PC-9 (cell line): ENCODE measurements around the gene TMEM132C. TPM values are rescaled to one million over a fixed set of nuclear protein-coding genes. Genes with fewer than 3 reads are reported as not detected.

Experiments
- BruUV-seq: library from RNA; stranded (reverse); fragments of 400-500 nt; replicated peaks from 2 replicates; lab custom pipeline; 2021; lab: Mats Ljungman, UMichigan
- CTCF ChIA-PET: fragments of 300-600 bp; sonication (Branson Sonifier 250); formaldehyde crosslinking; loops from one replicate; lab custom pipeline; 2022; ENCODE audit warnings: antibody characterized with exemption; lab: Charles Lee
- POLR2A ChIA-PET: fragments of 300-600 bp; sonication (Branson Sonifier 250); formaldehyde crosslinking; loops from one replicate; lab custom pipeline; 2022; ENCODE audit warnings: antibody characterized with exemption; ENCODE audit not compliant: unreplicated experiment; lab: Charles Lee
- DNase-seq, 2 experiments: peaks; one replicate each; pipeline versions ENCODE4 v3.0.0 to v3.0.0-alpha.2; 2015 to 2022; ENCODE audit warnings: mixed read lengths in 1 of 2
- H2AFZ ChIP-seq: fragments of 200-600 bp; sonication (generic); 2 replicates; pipeline ENCODE4 v1.8.1; 2017; ENCODE audit warnings: antibody characterized with exemption
- H3F3A ChIP-seq: fragments of 200-600 bp; sonication (generic); 2 replicates; pipeline ENCODE4 v1.8.1; 2017; ENCODE audit warnings: antibody characterized with exemption, mild to moderate bottlenecking, low read depth; ENCODE audit not compliant: insufficient read depth
- H3K27ac ChIP-seq: fragments of 200-600 bp; sonication (generic); 2 replicates; pipeline ENCODE4 v1.6.1; 2016; ENCODE audit warnings: mixed run types
- H3K27me3 ChIP-seq: fragments of 200-600 bp; sonication (generic); 2 replicates; pipeline ENCODE4 v1.6.1; 2016; ENCODE audit warnings: low read depth, mixed run types; ENCODE audit not compliant: insufficient read depth
- H3K36me3 ChIP-seq: fragments of 200-600 bp; sonication (generic); 2 replicates; pipeline ENCODE4 v1.6.1; 2016; ENCODE audit warnings: low read depth, mixed run types
- H3K4me1 ChIP-seq: fragments of 200-600 bp; sonication (generic); replicated peaks from 2 replicates; pipeline ENCODE4 v1.6.1; 2016; ENCODE audit warnings: mixed run types; ENCODE audit not compliant: insufficient read depth
- H3K4me2 ChIP-seq: fragments of 200-600 bp; sonication (generic); 2 replicates; pipeline ENCODE4 v1.6.1; 2017; ENCODE audit warnings: mixed run types
- H3K4me3 ChIP-seq: fragments of 200-600 bp; sonication (generic); 2 replicates; pipeline ENCODE4 v1.6.1; 2016; ENCODE audit warnings: mixed run types
- H3K79me2 ChIP-seq: fragments of 200-600 bp; sonication (generic); 2 replicates; pipeline ENCODE4 v1.6.1; 2017; ENCODE audit warnings: low read depth, mixed run types
- H3K9me2 ChIP-seq: fragments of 200-600 bp; sonication (generic); 2 replicates; pipeline ENCODE4 v1.8.1; 2017; ENCODE audit warnings: mild to moderate bottlenecking; ENCODE audit not compliant: insufficient read depth
- H3K9me3 ChIP-seq: fragments of 200-600 bp; sonication (generic); 2 replicates; pipeline ENCODE4 v1.8.1; 2016; ENCODE audit warnings: low read depth; ENCODE audit not compliant: insufficient read depth
- H4K20me1 ChIP-seq: fragments of 200-600 bp; sonication (generic); 2 replicates; pipeline ENCODE4 v1.8.1; 2017; ENCODE audit not compliant: insufficient read depth
- EZH2 ChIP-seq: fragments of 200-600 bp; sonication (generic); IDR thresholded peaks from 2 replicates; pipeline ENCODE4 v1.8.0; 2017; ENCODE audit warnings: antibody characterized with exemption, low read depth
- intact Hi-C: fragments of 100-400 bp; cut with micrococcal nuclease; formaldehyde crosslinking; loops from one replicate; pipeline ENCODE4 v1.10.0; 2022; ENCODE audit not compliant: unreplicated experiment
- total RNA-seq: library from RNA; stranded (reverse); gene quantifications from 2 replicates; pipeline ENCODE4 v1.2.3, GENCODE V29; 2021
- TF ChIP-seq, protein P1 (sequence below): fragments of 200-600 bp; sonication (generic); conservative IDR thresholded peaks from 2 replicates; pipeline ENCODE4 v1.6.1; 2017; ENCODE audit warnings: mixed run types, antibody characterized with exemption, mild to moderate bottlenecking, moderate library complexity

Gene TMEM132C
- total RNA-seq, 1 experiment from 2014 or later: not detected

DNA sequence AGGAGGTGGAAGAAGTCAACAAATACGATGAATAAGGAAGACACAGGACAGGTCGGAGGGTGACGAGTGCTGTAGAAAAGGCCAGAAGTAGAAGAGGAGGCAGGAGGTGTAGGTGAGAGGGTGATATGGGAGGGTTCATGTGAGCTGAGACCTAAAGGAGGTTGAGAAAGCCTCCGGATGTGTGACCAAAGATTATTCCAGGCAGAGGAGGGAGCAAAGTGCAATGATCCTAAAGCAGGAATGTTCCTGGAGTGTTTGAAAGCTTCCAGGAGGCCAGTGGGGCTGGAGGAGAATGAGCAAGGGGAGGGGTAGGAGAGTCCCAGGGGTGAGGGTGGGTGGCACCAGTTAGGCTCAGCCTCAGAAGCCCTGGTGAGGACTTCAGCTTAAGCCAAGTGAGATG is 340.0 kb downstream of the TMEM132C start:
- Histone ChIP-seq H3K79me2 (no peaks in the 10 kb centered on the region), H3K27ac (no peak overlapping the region), H3K4me3 (no peak overlapping the region), H4K20me1 (no peaks in the 10 kb centered on the region), H3K4me2 (no peak overlapping the region), H3K36me3 (no peaks in the 10 kb centered on the region), H3K9me3 (no peaks in the 10 kb centered on the region), H2AFZ (no peak overlapping the region), H3K9me2 (no peaks in the 10 kb centered on the region), H3F3A (no peaks in the 10 kb centered on the region), H3K27me3 (peaks cover 12% of the 10 kb centered on the region; the same call in 1 of the 2 replicates), H3K4me1 (no peaks in the 10 kb centered on the region)
- CTCF ChIA-PET: no interaction called here
- DNase-seq: no peak
- POLR2A ChIA-PET: no interaction called here
- BruUV-seq: no TSS peak
- intact Hi-C loops: no loop called here
- TF ChIP-seq, protein P1, sequence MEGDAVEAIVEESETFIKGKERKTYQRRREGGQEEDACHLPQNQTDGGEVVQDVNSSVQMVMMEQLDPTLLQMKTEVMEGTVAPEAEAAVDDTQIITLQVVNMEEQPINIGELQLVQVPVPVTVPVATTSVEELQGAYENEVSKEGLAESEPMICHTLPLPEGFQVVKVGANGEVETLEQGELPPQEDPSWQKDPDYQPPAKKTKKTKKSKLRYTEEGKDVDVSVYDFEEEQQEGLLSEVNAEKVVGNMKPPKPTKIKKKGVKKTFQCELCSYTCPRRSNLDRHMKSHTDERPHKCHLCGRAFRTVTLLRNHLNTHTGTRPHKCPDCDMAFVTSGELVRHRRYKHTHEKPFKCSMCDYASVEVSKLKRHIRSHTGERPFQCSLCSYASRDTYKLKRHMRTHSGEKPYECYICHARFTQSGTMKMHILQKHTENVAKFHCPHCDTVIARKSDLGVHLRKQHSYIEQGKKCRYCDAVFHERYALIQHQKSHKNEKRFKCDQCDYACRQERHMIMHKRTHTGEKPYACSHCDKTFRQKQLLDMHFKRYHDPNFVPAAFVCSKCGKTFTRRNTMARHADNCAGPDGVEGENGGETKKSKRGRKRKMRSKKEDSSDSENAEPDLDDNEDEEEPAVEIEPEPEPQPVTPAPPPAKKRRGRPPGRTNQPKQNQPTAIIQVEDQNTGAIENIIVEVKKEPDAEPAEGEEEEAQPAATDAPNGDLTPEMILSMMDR: no peak
- no peak for TF ChIP-seq EZH2

DNA sequence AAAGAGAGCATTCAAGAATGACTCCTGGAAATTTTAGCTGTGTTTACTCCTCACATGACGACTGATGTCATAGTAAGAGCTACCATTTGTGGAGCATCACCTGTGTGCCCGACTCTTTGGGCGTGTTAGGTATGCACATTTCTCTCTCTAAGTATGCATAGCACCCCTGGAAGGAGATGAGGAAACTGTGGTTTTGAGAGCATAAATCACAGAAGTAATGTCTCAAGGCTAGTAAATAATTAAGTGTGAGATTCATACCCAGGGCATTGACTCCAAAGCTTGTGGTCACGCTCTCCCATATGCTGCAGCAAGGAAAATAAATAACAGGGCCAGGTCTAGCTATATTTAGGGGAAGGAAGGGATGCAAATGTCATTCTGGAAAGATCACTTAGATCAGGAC is 340.7 kb downstream of the TMEM132C start:
- peaks cover 12% of the 10 kb centered on the region; the same call in 1 of the 2 replicates for H3K27me3 ChIP-seq
- no peak overlapping the region for H2AFZ ChIP-seq
- H3K4me1 ChIP-seq: no peaks in the 10 kb centered on the region
- CTCF ChIA-PET: no interaction called here
- H3K4me2 ChIP-seq: no peak overlapping the region
- no peaks in the 10 kb centered on the region for H3K79me2 ChIP-seq
- no peak overlapping the region for H3K27ac ChIP-seq
- H3K4me3 ChIP-seq: no peak overlapping the region
- POLR2A ChIA-PET: interaction anchor here (0.6 kb wide), 1 partner anchor 379 kb away, joined by 4 read pairs; no protein-coding TSS in a partner anchor
- intact Hi-C loops: no loop called here
- H3F3A ChIP-seq: no peaks in the 10 kb centered on the region
- no peaks in the 10 kb centered on the region for H4K20me1 ChIP-seq
- H3K36me3 ChIP-seq: no peaks in the 10 kb centered on the region
- no peaks in the 10 kb centered on the region for H3K9me2 ChIP-seq
- TF ChIP-seq, protein P1: no peak
- no peak for TF ChIP-seq EZH2
- H3K9me3 ChIP-seq: no peaks in the 10 kb centered on the region
- DNase-seq: no peak
- BruUV-seq: no TSS peak

DNA sequence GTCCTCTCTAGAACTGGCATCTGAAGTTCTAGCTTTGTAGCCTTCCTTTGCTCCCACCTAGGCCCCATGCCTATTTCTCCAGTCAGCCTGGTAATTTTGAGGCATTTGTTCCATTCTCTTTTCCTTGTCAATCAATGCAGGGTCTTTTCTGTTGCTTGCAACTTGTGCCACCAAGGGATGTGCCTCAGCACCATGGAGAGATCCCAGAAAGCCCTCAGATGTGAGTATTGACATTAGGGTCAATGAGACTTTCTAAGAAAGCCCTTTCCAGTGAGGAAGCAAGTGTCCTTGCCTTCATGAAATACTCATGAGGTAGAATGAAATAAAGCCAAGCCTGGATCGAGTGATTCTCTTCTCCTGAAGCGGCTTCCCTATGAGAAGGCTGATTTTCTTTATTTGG is 342.9 kb downstream of the TMEM132C start:
- Histone ChIP-seq H3K79me2 (no peaks in the 10 kb centered on the region), H3K9me3 (no peaks in the 10 kb centered on the region), H4K20me1 (no peaks in the 10 kb centered on the region; the same call in 1 of the 2 replicates), H2AFZ (no peak overlapping the region), H3K36me3 (no peaks in the 10 kb centered on the region), H3K4me3 (no peak overlapping the region), H3K4me1 (no peaks in the 10 kb centered on the region), H3K27me3 (peaks cover 12% of the 10 kb centered on the region; the same call in 1 of the 2 replicates), H3K27ac (no peak overlapping the region), H3F3A (no peaks in the 10 kb centered on the region), H3K4me2 (no peak overlapping the region), H3K9me2 (no peaks in the 10 kb centered on the region)
- ChIA-PET CTCF (no interaction called here), POLR2A (no interaction called here)
- DNase-seq: no peak
- intact Hi-C loops: no loop called here
- BruUV-seq: no TSS peak
- TF ChIP-seq EZH2: no peak

DNA sequence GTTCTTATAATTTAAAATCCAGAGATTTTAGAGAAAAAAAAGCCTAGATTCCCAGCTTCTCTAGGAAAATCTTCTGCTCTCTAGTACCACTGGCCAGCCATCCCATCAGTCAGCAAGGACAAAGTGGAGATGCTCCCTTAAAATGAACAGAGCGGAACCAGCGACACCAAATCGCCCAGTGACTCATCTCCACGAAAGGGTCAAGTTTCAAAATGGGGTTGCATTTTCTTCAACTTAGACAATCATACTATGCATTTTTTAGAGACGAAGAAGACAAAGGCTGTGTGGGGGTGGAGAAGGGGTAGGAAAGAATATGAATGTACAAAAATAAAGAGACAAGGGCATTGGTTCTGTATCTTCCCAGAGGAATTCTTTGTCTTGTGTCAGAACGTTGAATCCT is 344.8 kb downstream of the TMEM132C start:
- Histone ChIP-seq H3K9me2 (no peaks in the 10 kb centered on the region), H2AFZ (no peak overlapping the region), H3K4me3 (no peak overlapping the region), H4K20me1 (no peaks in the 10 kb centered on the region; the same call in 1 of the 2 replicates), H3K79me2 (no peaks in the 10 kb centered on the region), H3K27me3 (peaks cover 12% of the 10 kb centered on the region; the same call in 1 of the 2 replicates), H3K4me1 (no peaks in the 10 kb centered on the region), H3F3A (no peaks in the 10 kb centered on the region), H3K9me3 (no peaks in the 10 kb centered on the region), H3K27ac (no peak overlapping the region), H3K4me2 (no peak overlapping the region), H3K36me3 (no peaks in the 10 kb centered on the region)
- intact Hi-C loops: no loop called here
- ChIA-PET CTCF (interaction anchor here (0.6 kb wide), 1 partner anchor 295 kb away, joined by 4 read pairs; no protein-coding TSS in a partner anchor), POLR2A (no interaction called here)
- TF ChIP-seq, protein P1: no peak
- TF ChIP-seq EZH2: no peak
- DNase-seq: no peak
- BruUV-seq: no TSS peak
